NCI-H1092 treated with DMSO at 0.1 percent for 48 hours (cell line): ENCODE measurements around the gene GLRA3.

ENCODE experiments used
- DNase-seq: peaks from one replicate; lab custom pipeline; 2025; lab: John Stamatoyannopoulos, UW

GLRA3 gene

GRCh38 chr4:174595141-174595929 is 233.7 kb downstream of the GLRA3 start:
- DNase-seq: no peak

- no peak for DNase-seq
Measured at GRCh38 chr4:174593701-174594100, 235.3 kb downstream of the GLRA3 start.

- DNase-seq: no peak
Measured at GRCh38 chr4:174592985-174593335, 236.1 kb downstream of the GLRA3 start.

- no peak for DNase-seq
Measured at GRCh38 chr4:174592256-174592984, 236.6 kb downstream of the GLRA3 start.

- no peak for DNase-seq
Measured at GRCh38 chr4:174591243-174592021, 237.6 kb downstream of the GLRA3 start.

GRCh38 chr4:174590336-174590735 is 238.7 kb downstream of the GLRA3 start:
- DNase-seq: no peak
